NT2/D1 (cell line): ENCODE data around the gene GOLGB1.

Experiments used
- DNase-seq: peaks from one replicate; pipeline ENCODE4 v3.0.0-alpha.2; 2011; ENCODE audit warnings: low read depth, low spot score
- H3K27me3 ChIP-seq: 2 replicates; pipeline ENCODE4 v1.6.0; 2011; ENCODE audit warnings: mild to moderate bottlenecking; ENCODE audit not compliant: insufficient read length, insufficient read depth
- H3K36me3 ChIP-seq: 2 replicates; pipeline ENCODE4 v1.6.1; 2011; ENCODE audit warnings: mild to moderate bottlenecking, low read length, mixed read lengths; ENCODE audit not compliant: insufficient read depth, insufficient read length
- H3K4me1 ChIP-seq: 2 replicates; pipeline ENCODE4 v1.5.1; 2011; ENCODE audit not compliant: insufficient read depth, insufficient read length
- H3K4me3 ChIP-seq: 2 replicates; pipeline ENCODE4 v1.5.1; 2011; ENCODE audit warnings: low read depth; ENCODE audit not compliant: insufficient read length
- H3K9ac ChIP-seq: 2 replicates; pipeline ENCODE4 v1.6.0; 2011; ENCODE audit warnings: low read depth; ENCODE audit not compliant: insufficient read length
- H3K9me3 ChIP-seq: 2 replicates; pipeline ENCODE4 v1.5.1; 2011; ENCODE audit warnings: mild to moderate bottlenecking, low read length; ENCODE audit not compliant: insufficient read depth
- SUZ12 ChIP-seq: IDR thresholded peaks from 2 replicates; pipeline ENCODE4 v1.6.1; 2011; ENCODE audit not compliant: insufficient read length, insufficient read depth; ENCODE audit errors: extremely low read depth
- YY1 ChIP-seq: IDR thresholded peaks from 2 replicates; pipeline ENCODE4 v1.6.1; 2011; ENCODE audit not compliant: insufficient read length, insufficient read depth
- ZNF274 ChIP-seq: IDR thresholded peaks from 2 replicates; pipeline ENCODE4 v1.6.1; 2011; ENCODE audit warnings: mild to moderate bottlenecking, low read depth, low read length

Gene GOLGB1

GRCh38 chr3:121769246-121769645, 19.7 kb upstream of the GOLGB1 start:
- no peaks in the 10 kb centered on the region for H3K27me3 ChIP-seq
- DNase-seq: no peak
- no peak for TF ChIP-seq SUZ12
- TF ChIP-seq ZNF274: no peak
- no peak for TF ChIP-seq YY1
- no peak overlapping the region for H3K4me3 ChIP-seq
- no peak overlapping the region for H3K9ac ChIP-seq
- H3K9me3 ChIP-seq: no peaks in the 10 kb centered on the region
- H3K36me3 ChIP-seq: peaks cover 37% of the 10 kb centered on the region
- H3K4me1 ChIP-seq: no peaks in the 10 kb centered on the region

GRCh38 chr3:121768452-121768851, 18.9 kb upstream of the GOLGB1 start:
- Histone ChIP-seq H3K4me3 (no peak overlapping the region), H3K9me3 (no peaks in the 10 kb centered on the region), H3K27me3 (no peaks in the 10 kb centered on the region), H3K36me3 (peaks cover 35% of the 10 kb centered on the region), H3K4me1 (no peaks in the 10 kb centered on the region), H3K9ac (no peak overlapping the region)
- no peak for DNase-seq
- TF ChIP-seq YY1 (no peak), ZNF274 (no peak), SUZ12 (no peak)

GRCh38 chr3:121759541-121760202, 10.1 kb upstream of the GOLGB1 start:
- H3K27me3 ChIP-seq: no peaks in the 10 kb centered on the region
- TF ChIP-seq SUZ12: no peak
- no peak for TF ChIP-seq ZNF274
- TF ChIP-seq YY1: no peak
- no peak overlapping the region for H3K4me3 ChIP-seq
- H3K4me1 ChIP-seq: no peaks in the 10 kb centered on the region
- H3K36me3 ChIP-seq: no peaks in the 10 kb centered on the region
- no peaks in the 10 kb centered on the region for H3K9me3 ChIP-seq
- DNase-seq: no peak
- no peak overlapping the region for H3K9ac ChIP-seq

GRCh38 chr3:121758727-121759450, 9.3 kb upstream of the GOLGB1 start:
- Histone ChIP-seq H3K9me3 (no peaks in the 10 kb centered on the region), H3K27me3 (no peaks in the 10 kb centered on the region), H3K9ac (no peak overlapping the region), H3K4me1 (no peaks in the 10 kb centered on the region), H3K4me3 (no peak overlapping the region), H3K36me3 (no peaks in the 10 kb centered on the region)
- no peak for DNase-seq
- TF ChIP-seq ZNF274 (no peak), SUZ12 (no peak), YY1 (no peak)

GRCh38 chr3:121757812-121758545, 8.4 kb upstream of the GOLGB1 start:
- Histone ChIP-seq H3K4me3 (no peak overlapping the region), H3K27me3 (no peaks in the 10 kb centered on the region), H3K9me3 (no peaks in the 10 kb centered on the region), H3K36me3 (no peaks in the 10 kb centered on the region), H3K4me1 (no peaks in the 10 kb centered on the region), H3K9ac (no peak overlapping the region)
- DNase-seq: no peak
- TF ChIP-seq YY1 (no peak), SUZ12 (no peak), ZNF274 (no peak)

- no peak for TF ChIP-seq SUZ12
- TF ChIP-seq YY1: no peak
- no peak for TF ChIP-seq ZNF274
- no peak for DNase-seq
- H3K9ac ChIP-seq: no peak overlapping the region
- H3K9me3 ChIP-seq: no peaks in the 10 kb centered on the region
- no peaks in the 10 kb centered on the region for H3K27me3 ChIP-seq
- no peaks in the 10 kb centered on the region for H3K36me3 ChIP-seq
- no peaks in the 10 kb centered on the region for H3K4me1 ChIP-seq
- no peak overlapping the region for H3K4me3 ChIP-seq
Measured at GRCh38 chr3:121757087-121757811, 7.7 kb upstream of the GOLGB1 start.
